CD4-positive, alpha-beta memory T cell (primary cell): Measurements from ENCODE around the gene ANKRD30B. TPM values are rescaled to one million over a fixed set of nuclear protein-coding genes. Genes with fewer than 3 reads are reported as not detected.
"Not testable (repeated sequence)": the region's sequence is repeated elsewhere in the genome, so short reads cannot be mapped to it uniquely, and the experiment has no call there.

Experiments
- CTCF ChIA-PET: fragments of 350-600 bp; sonication (Branson Sonifier 250); formaldehyde crosslinking; loops from one replicate; lab custom pipeline; 2021; ENCODE audit warnings: inconsistent platforms; ENCODE audit not compliant: partially characterized antibody; lab: Charles Lee
- POLR2A ChIA-PET: fragments of 350-600 bp; sonication (Branson Sonifier 250); formaldehyde crosslinking; loops from one replicate; lab custom pipeline; 2021; ENCODE audit not compliant: partially characterized antibody; lab: Charles Lee
- DNase-seq, 5 donors: peaks; one replicate each; pipeline versions ENCODE4 v3.0.0 to v3.0.0-alpha.2; 2020 to 2022; ENCODE audit warnings: mixed read lengths in 1 of 5
- H3K27ac ChIP-seq: one replicate; pipeline ENCODE4 v1.7.0; 2013; ENCODE audit warnings: low read depth, low read length
- H3K27me3 ChIP-seq: 2 replicates; pipeline ENCODE4 v1.7.0; 2013; ENCODE audit warnings: mild to moderate bottlenecking, low read length, moderate library complexity; ENCODE audit not compliant: insufficient read depth
- H3K36me3 ChIP-seq: 2 replicates; pipeline ENCODE4 v1.7.0; 2013; ENCODE audit warnings: mild to moderate bottlenecking, low read length, moderate library complexity; ENCODE audit not compliant: insufficient read depth
- H3K4me1 ChIP-seq: 2 replicates; pipeline ENCODE4 v1.7.0; 2013; ENCODE audit warnings: mild to moderate bottlenecking, low read length, moderate library complexity; ENCODE audit not compliant: insufficient read depth
- H3K4me3 ChIP-seq, 2 donors: one replicate each; pipeline ENCODE4 v1.7.0; 2013; ENCODE audit warnings: low read length in 2 of 2, mild to moderate bottlenecking in 1 of 2
- H3K9me3 ChIP-seq, 2 donors: one replicate each; pipeline ENCODE4 v1.7.0; 2013; ENCODE audit warnings: low read length in 2 of 2, control low read depth in 1 of 2; ENCODE audit not compliant: control insufficient read depth in 1 of 2
- H3K27ac Mint-ChIP-seq, 7 donors: one replicate each; pipeline ENCODE4 v1.8.0; 2020 to 2021; ENCODE audit warnings: mixed read lengths in 7 of 7, mild to moderate bottlenecking in 6 of 7, inconsistent platforms in 3 of 7, moderate library complexity in 3 of 7
- H3K27me3 Mint-ChIP-seq, 2 donors: one replicate each; pipeline ENCODE4 v1.8.0; 2020 to 2021; ENCODE audit warnings: mixed read lengths in 2 of 2
- H3K36me3 Mint-ChIP-seq, 2 donors: one replicate each; pipeline ENCODE4 v1.8.0; 2020 to 2021; ENCODE audit warnings: mixed read lengths in 2 of 2, inconsistent platforms in 1 of 2, mild to moderate bottlenecking in 1 of 2
- H3K4me1 Mint-ChIP-seq, 4 donors: one replicate each; pipeline ENCODE4 v1.8.0; 2020 to 2021; ENCODE audit warnings: mixed read lengths in 4 of 4, mild to moderate bottlenecking in 1 of 4
- H3K4me3 Mint-ChIP-seq, 8 donors: one replicate each; pipeline ENCODE4 v1.8.0; 2020 to 2021; ENCODE audit warnings: mixed read lengths in 8 of 8, mild to moderate bottlenecking in 7 of 8, moderate library complexity in 6 of 8, inconsistent platforms in 3 of 8
- H3K9me3 Mint-ChIP-seq, 8 donors: one replicate each; pipeline ENCODE4 v1.8.0; 2020 to 2021; ENCODE audit warnings: mixed read lengths in 8 of 8, mild to moderate bottlenecking in 5 of 8, inconsistent platforms in 3 of 8, moderate library complexity in 1 of 8
- intact Hi-C: fragments of 100-400 bp; cut with micrococcal nuclease; formaldehyde crosslinking; loops from one replicate; pipeline ENCODE4 v1.15.1; 2023
- polyA plus RNA-seq, 2 donors: library from polyadenylated mRNA; unstranded; fragments of 300-500 nt; fragmentation: Illumina TruSeq; gene quantifications; one replicate each; pipeline ENCODE4 v1.2.3, GENCODE V29; 2021
- total RNA-seq, 2 experiments: library from RNA; stranded (reverse); gene quantifications; one replicate each; pipeline ENCODE4 v1.2.3, GENCODE V29; 2021

ANKRD30B gene
- total and polyA plus RNA-seq, 4 experiments from 2014 or later, result 0.07 TPM; not detected in 3

DNA sequence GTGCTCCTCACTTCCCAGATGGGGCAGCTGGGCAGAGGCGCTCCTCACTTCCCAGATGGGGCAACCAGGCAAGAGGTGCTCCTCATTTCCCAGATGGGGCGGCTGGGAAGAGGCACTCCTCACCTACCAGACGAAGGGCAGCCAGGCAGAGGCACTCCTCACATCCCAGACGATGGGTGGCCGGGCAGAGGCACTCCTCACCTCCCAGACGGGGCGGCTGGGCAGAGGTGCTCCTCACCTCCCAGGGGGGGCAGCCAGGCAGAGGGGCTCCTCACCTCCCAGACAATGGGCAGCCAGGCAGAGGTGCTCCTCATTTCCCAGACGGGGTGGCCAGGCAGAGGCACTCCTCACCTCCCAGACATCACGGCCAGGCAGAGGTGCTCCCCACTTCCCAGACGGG lies 110.5 kb downstream of the ANKRD30B start:
- H3K9me3 ChIP-seq, H3K27me3 ChIP-seq, H3K4me3 ChIP-seq, H3K9me3 Mint-ChIP-seq, H3K27me3 Mint-ChIP-seq, H3K4me3 Mint-ChIP-seq, H3K36me3 ChIP-seq, H3K4me1 Mint-ChIP-seq, H3K27ac ChIP-seq, H3K4me1 ChIP-seq, intact Hi-C loops, POLR2A ChIA-PET, CTCF ChIA-PET, DNase-seq, H3K36me3 Mint-ChIP-seq, H3K27ac Mint-ChIP-seq: not testable (repeated sequence)

DNA sequence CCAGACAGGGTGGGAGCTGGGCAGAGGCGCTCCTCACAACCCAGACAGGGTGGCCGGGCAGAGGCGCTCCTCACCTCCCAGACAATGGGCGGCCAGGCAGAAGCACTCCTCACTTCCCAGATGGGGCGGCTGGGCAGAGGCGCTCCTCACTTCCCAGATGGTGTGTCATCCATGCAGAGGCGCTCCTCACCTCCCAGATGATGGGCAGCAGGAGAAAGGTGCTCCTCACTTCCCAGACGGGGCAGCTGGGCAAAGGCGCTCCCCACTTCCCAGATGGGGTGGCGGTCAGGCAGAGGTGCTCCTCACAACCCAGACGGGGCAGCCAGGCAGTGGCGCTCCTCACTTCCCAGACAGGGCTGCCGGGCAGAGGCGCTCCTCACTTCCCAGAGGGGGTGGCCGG lies 112.0 kb downstream of the ANKRD30B start:
- H3K27ac ChIP-seq, H3K9me3 Mint-ChIP-seq, H3K4me1 Mint-ChIP-seq, CTCF ChIA-PET, H3K27ac Mint-ChIP-seq, DNase-seq, H3K27me3 Mint-ChIP-seq, H3K4me3 Mint-ChIP-seq, H3K36me3 Mint-ChIP-seq, intact Hi-C loops, H3K4me3 ChIP-seq, H3K4me1 ChIP-seq, H3K9me3 ChIP-seq, POLR2A ChIA-PET, H3K36me3 ChIP-seq, H3K27me3 ChIP-seq: not testable (repeated sequence)

DNA sequence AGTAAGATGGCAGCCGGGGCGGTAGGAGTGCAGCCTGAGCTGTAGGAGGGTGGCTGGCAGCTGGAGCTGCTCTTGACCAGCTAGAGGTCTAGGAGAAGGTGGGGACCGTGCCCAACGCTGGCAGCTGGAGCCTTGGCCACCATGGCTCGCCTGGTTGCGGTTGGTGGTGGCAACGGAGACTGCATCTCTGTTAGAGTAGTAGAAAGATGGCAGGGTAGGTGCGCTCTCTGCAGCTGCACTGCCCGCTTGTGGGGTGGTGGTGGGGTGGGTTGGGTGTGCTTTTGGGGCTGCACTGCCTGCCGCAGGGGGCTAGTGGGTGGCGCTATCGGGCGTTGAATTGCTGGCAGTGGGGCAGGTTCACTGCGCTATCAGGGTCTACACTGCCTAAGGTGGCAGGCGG lies 118.5 kb downstream of the ANKRD30B start:
- H3K27me3 Mint-ChIP-seq, H3K27ac ChIP-seq, H3K36me3 Mint-ChIP-seq, H3K4me1 Mint-ChIP-seq, H3K27ac Mint-ChIP-seq, intact Hi-C loops, H3K4me3 ChIP-seq, POLR2A ChIA-PET, H3K4me3 Mint-ChIP-seq, H3K4me1 ChIP-seq, H3K9me3 Mint-ChIP-seq, H3K9me3 ChIP-seq, CTCF ChIA-PET, DNase-seq, H3K27me3 ChIP-seq, H3K36me3 ChIP-seq: not testable (repeated sequence)

DNA sequence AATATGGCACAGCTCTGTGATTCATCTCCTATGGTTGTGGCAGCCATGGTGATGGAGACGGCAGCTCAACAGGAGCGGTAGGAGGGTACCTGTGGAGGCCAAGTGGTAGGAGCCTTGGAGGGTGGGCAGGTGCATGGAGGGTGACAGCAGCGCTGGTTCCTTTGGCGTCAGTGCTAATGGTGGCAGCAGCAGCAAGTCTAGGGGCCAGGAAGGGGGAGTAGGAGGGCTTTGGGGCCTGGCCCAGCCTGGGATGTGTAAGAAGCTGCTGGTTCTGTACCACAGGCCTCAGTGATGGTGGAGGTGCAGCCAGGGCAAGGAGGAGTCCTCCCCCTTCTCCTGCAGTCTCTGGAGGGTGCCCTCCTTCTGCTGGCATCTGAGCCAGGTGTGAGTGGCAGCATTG lies 120.0 kb downstream of the ANKRD30B start:
- H3K27me3 Mint-ChIP-seq, DNase-seq, H3K9me3 Mint-ChIP-seq, H3K4me3 Mint-ChIP-seq, H3K27me3 ChIP-seq, H3K4me1 Mint-ChIP-seq, POLR2A ChIA-PET, H3K36me3 ChIP-seq, H3K4me1 ChIP-seq, H3K4me3 ChIP-seq, H3K9me3 ChIP-seq, CTCF ChIA-PET, H3K36me3 Mint-ChIP-seq, H3K27ac ChIP-seq, intact Hi-C loops: not testable (repeated sequence)
- H3K27ac Mint-ChIP-seq, result peak overlapping the region in 1 of 7 donors; percentile 11

- DNase-seq, H3K9me3 Mint-ChIP-seq, H3K4me1 ChIP-seq, H3K4me3 Mint-ChIP-seq, POLR2A ChIA-PET, H3K4me3 ChIP-seq, H3K9me3 ChIP-seq, H3K36me3 ChIP-seq, H3K4me1 Mint-ChIP-seq, H3K27ac ChIP-seq, intact Hi-C loops, H3K27me3 ChIP-seq, H3K27me3 Mint-ChIP-seq, H3K36me3 Mint-ChIP-seq, CTCF ChIA-PET: not testable (repeated sequence)
- H3K27ac Mint-ChIP-seq, result peak overlapping the region in 1 of 7 donors; percentile 47
Measured at GRCh38 chr18:14868825-14869224, 120.9 kb downstream of the ANKRD30B start.

DNA sequence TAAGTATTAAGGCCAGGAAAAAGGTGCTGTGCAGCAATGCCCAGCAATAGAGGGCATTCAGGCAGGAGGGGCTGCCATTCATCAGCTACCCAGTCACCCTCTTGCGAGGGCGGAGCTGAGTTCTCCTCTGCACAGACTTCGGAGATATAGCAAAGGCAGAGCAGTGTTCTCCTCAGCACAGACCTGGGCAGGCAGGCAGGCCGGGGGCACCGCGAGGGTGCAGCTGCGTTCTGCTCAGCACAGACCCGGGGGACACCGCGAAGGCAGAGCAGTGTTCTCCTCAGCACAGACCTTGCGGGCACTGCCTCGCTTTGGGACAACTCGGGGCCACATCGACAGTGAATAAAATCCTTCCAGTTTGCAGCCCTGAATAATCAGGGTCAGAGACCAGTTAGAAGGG lies 130.9 kb downstream of the ANKRD30B start:
- H3K27me3 ChIP-seq, intact Hi-C loops: not testable (repeated sequence)

DNA sequence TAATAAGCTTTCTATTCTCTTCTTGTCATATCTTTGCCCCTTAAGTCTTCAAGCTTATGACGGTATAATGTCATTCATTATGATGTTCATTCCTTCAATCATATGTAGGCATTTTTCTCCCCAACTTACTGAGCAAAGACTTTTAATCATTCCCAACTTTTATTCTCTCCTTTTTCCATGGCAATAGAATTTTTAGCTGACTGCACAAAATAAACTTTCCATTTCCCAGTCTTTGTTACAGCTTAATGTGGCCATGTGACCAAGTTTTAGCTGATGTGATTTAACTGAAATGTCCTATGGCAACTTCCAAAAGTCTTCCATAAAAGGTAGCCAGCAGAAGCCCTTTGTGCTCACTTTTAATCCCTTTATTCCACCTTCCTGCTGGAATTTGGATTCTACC lies 152.5 kb downstream of the ANKRD30B start:
- Mint-ChIP-seq H3K27me3 (peaks cover 0 to 2% of the 10 kb centered on the region in 2 donors), H3K36me3 (no peaks in the 10 kb centered on the region), H3K4me3 (no peak overlapping the region), H3K9me3 (peaks cover 0 to 2% (median 0%) of the 10 kb centered on the region in 8 donors), H3K4me1 (no peaks in the 10 kb centered on the region), H3K27ac (no peak overlapping the region)
- POLR2A ChIA-PET, result no interaction called here
- no peak for DNase-seq
- H3K36me3 ChIP-seq, result no peaks in the 10 kb centered on the region
- intact Hi-C loops, result no loop called here
- H3K27ac ChIP-seq, result no peak overlapping the region
- H3K9me3 ChIP-seq, result no peaks in the 10 kb centered on the region
- CTCF ChIA-PET, result no interaction called here
- no peaks in the 10 kb centered on the region for H3K27me3 ChIP-seq
- no peak overlapping the region for H3K4me3 ChIP-seq
- H3K4me1 ChIP-seq, result no peaks in the 10 kb centered on the region

More for the DNA sequence above, 130.9 kb downstream of the ANKRD30B start:
- H3K4me1 ChIP-seq, H3K27ac Mint-ChIP-seq, H3K4me1 Mint-ChIP-seq, H3K4me3 Mint-ChIP-seq, H3K36me3 ChIP-seq, H3K27ac ChIP-seq, CTCF ChIA-PET, POLR2A ChIA-PET, H3K4me3 ChIP-seq, DNase-seq, H3K9me3 ChIP-seq, H3K36me3 Mint-ChIP-seq, H3K9me3 Mint-ChIP-seq, H3K27me3 Mint-ChIP-seq: not testable (repeated sequence)
